ENCODE results near the gene SMAP1.

- TF ChIP-seq CTCF (IDR thresholded peaks at IDR 0.05; ENCODE audit: borderline replicate concordance, extremely low read depth, low read length, poor library complexity, severe bottlenecking) (no peak), EZH2 (IDR thresholded peaks at IDR 0.05; ENCODE audit: borderline replicate concordance, low read depth, low read length, severe bottlenecking) (no peak)
Observed at GRCh38 chr6:70651326-70651905, 16.3 kb upstream of the SMAP1 start.

Measured in DND-41 (cell line).